GM23338 (cell line): ENCODE results near the gene EMSY. TPM values are rescaled to one million over a fixed set of nuclear protein-coding genes. Genes with fewer than 3 reads are reported as not detected.
A peak's percentile ranks its signal among the peaks of the same experiment; 100 is the strongest.

Experiments used
- ATAC-seq: fragments of 200-7000 bp; cut with Tn5 transposase; 3 replicates; pipeline ENCODE4 v1.9.1; 2020
- DNase-seq: peaks from one replicate; pipeline ENCODE4 v3.0.0-alpha.2; 2015; ENCODE audit warnings: low spot score
- H2AFZ ChIP-seq: fragments of 200-600 bp; sonication (generic); 2 replicates; pipeline ENCODE4 v1.8.0; 2016; ENCODE audit warnings: antibody characterized with exemption, mild to moderate bottlenecking, moderate library complexity
- H3F3A ChIP-seq: fragments of 200-600 bp; sonication (generic); replicated peaks from 2 replicates; pipeline ENCODE4 v1.8.0; 2017; ENCODE audit warnings: antibody characterized with exemption, mixed run types, low read depth
- H3K27ac ChIP-seq: fragments of 200-600 bp; sonication (generic); 2 replicates; pipeline ENCODE4 v1.6.1; 2016; ENCODE audit warnings: low read depth
- H3K27me3 ChIP-seq: fragments of 200-600 bp; sonication (generic); 2 replicates; pipeline ENCODE4 v1.8.0; 2016; ENCODE audit warnings: mild to moderate bottlenecking, mixed run types, moderate library complexity; ENCODE audit not compliant: insufficient read depth
- H3K36me3 ChIP-seq: fragments of 200-600 bp; sonication (generic); 2 replicates; pipeline ENCODE4 v1.8.0; 2016; ENCODE audit warnings: mild to moderate bottlenecking; ENCODE audit not compliant: insufficient read depth
- H3K4me1 ChIP-seq: fragments of 200-600 bp; sonication (generic); 2 replicates; pipeline ENCODE4 v1.8.0; 2016; ENCODE audit warnings: mild to moderate bottlenecking, moderate library complexity; ENCODE audit not compliant: insufficient read depth
- H3K4me2 ChIP-seq: fragments of 200-600 bp; sonication (generic); 2 replicates; pipeline ENCODE4 v1.7.1; 2017; ENCODE audit warnings: mixed run types
- H3K4me3 ChIP-seq: fragments of 200-600 bp; sonication (generic); 2 replicates; pipeline ENCODE4 v1.6.1; 2016; ENCODE audit warnings: mixed run types
- H3K79me2 ChIP-seq: fragments of 200-600 bp; sonication (generic); replicated peaks from 2 replicates; pipeline ENCODE4 v1.8.0; 2017; ENCODE audit warnings: mild to moderate bottlenecking; ENCODE audit not compliant: insufficient read depth
- H3K9me2 ChIP-seq: fragments of 200-600 bp; sonication (generic); 2 replicates; pipeline ENCODE4 v1.8.0; 2017; ENCODE audit not compliant: insufficient read depth
- H4K20me1 ChIP-seq: fragments of 200-600 bp; sonication (generic); replicated peaks from 2 replicates; pipeline ENCODE4 v1.8.0; 2017; ENCODE audit warnings: mild to moderate bottlenecking; ENCODE audit not compliant: insufficient read depth
- H3K27ac Mint-ChIP-seq: 2 replicates; pipeline ENCODE4 v1.8.0; 2020; ENCODE audit warnings: inconsistent platforms, mild to moderate bottlenecking, moderate library complexity, mixed read lengths
- H3K27me3 Mint-ChIP-seq: 3 replicates; pipeline ENCODE4 v1.8.0; 2022; ENCODE audit warnings: low read depth, mild to moderate bottlenecking, moderate library complexity, mixed read lengths, inconsistent platforms; ENCODE audit not compliant: insufficient read depth, poor library complexity
- H3K36me3 Mint-ChIP-seq: 3 replicates; pipeline ENCODE4 v1.8.0; 2021; ENCODE audit warnings: low read depth, mild to moderate bottlenecking, inconsistent platforms, moderate library complexity, mixed read lengths
- H3K4me1 Mint-ChIP-seq: 3 replicates; pipeline ENCODE4 v1.8.0; 2020; ENCODE audit warnings: mild to moderate bottlenecking, inconsistent platforms, mixed read lengths
- H3K4me3 Mint-ChIP-seq: 3 replicates; pipeline ENCODE4 v1.8.0; 2021; ENCODE audit warnings: moderate library complexity, mild to moderate bottlenecking, inconsistent platforms, mixed read lengths
- H3K9me3 Mint-ChIP-seq: 3 replicates; pipeline ENCODE4 v1.8.0; 2020; ENCODE audit warnings: moderate library complexity, mild to moderate bottlenecking, inconsistent platforms, mixed read lengths
- CREB1 ChIP-seq: fragments of 250-450 bp; sonication (Bioruptor Pico); IDR thresholded peaks from 2 replicates; pipeline ENCODE4 v1.5.0; 2020; ENCODE audit warnings: low read depth, mild to moderate bottlenecking, moderate library complexity
- CTCF ChIP-seq, 2 experiments: fragments of 200-600 bp in 1 of 2; sonication (generic) in 1 of 2; conservative IDR thresholded peaks; 2 replicates each; pipeline versions ENCODE4 v1.5.1 to v1.6.1; 2016 to 2017; ENCODE audit warnings: antibody characterized with exemption in 2 of 2, low read depth in 2 of 2, mild to moderate bottlenecking in 2 of 2, moderate library complexity in 1 of 2
- EZH2 ChIP-seq: fragments of 200-600 bp; sonication (generic); IDR thresholded peaks from one replicate; pipeline ENCODE4 v1.8.0; 2017; ENCODE audit warnings: antibody characterized with exemption, mild to moderate bottlenecking, low read depth; ENCODE audit not compliant: unreplicated experiment
- EZH2phosphoT487 ChIP-seq: fragments of 200-600 bp; sonication (generic); IDR thresholded peaks from one replicate; pipeline ENCODE4 v1.8.1; 2018; ENCODE audit warnings: antibody characterized with exemption; ENCODE audit not compliant: unreplicated experiment
- JUNB ChIP-seq: IDR thresholded peaks from one replicate; pipeline ENCODE4 v1.6.1; 2016; ENCODE audit warnings: antibody characterized with exemption; ENCODE audit not compliant: unreplicated experiment
- POLR2AphosphoS5 ChIP-seq: IDR thresholded peaks from 2 replicates; pipeline ENCODE4 v1.6.1; 2016; ENCODE audit warnings: antibody characterized with exemption, low read depth
- REST ChIP-seq: IDR thresholded peaks from one replicate; pipeline ENCODE4 v1.6.1; 2018; ENCODE audit warnings: antibody characterized with exemption; ENCODE audit not compliant: unreplicated experiment
- STAT1 ChIP-seq: IDR thresholded peaks from one replicate; pipeline ENCODE4 v1.6.1; 2016; ENCODE audit warnings: antibody characterized with exemption; ENCODE audit not compliant: unreplicated experiment
- ZNF114 ChIP-seq: fragments of 250-450 bp; sonication (Bioruptor Pico); IDR thresholded peaks from 2 replicates; pipeline ENCODE4 v1.5.0; 2020; ENCODE audit warnings: mild to moderate bottlenecking, moderate library complexity
- ZNF462 ChIP-seq: fragments of 250-450 bp; sonication (Bioruptor Pico); IDR thresholded peaks from 2 replicates; pipeline ENCODE4 v1.5.0; 2020; ENCODE audit warnings: mild to moderate bottlenecking, moderate library complexity
- polyA plus RNA-seq: library from polyadenylated mRNA; unstranded; fragments of >200 nt; fragmentation: Nextera tagmentation; extraction: Ambion mirVana; gene quantifications from 2 replicates; pipeline ENCODE4 v1.2.1, GENCODE V29; 2016
- total RNA-seq: library from RNA; depleted of rRNA; stranded (reverse); fragments of >200 nt; shearing (Covaris generic); gene quantifications from 2 replicates; pipeline ENCODE4 v1.2.3, GENCODE V29; 2014

The EMSY gene
- total and polyA plus RNA-seq, 2 experiments from 2014 or later = 25.0 to 46.9 TPM

GRCh38 chr11:76501526-76502202 is 56.8 kb downstream of the EMSY start:
- Histone ChIP-seq H3K36me3 (no peaks in the 10 kb centered on the region), H3K4me2 (no peak overlapping the region), H3K79me2 (peaks cover 12% of the 10 kb centered on the region; the same call in 1 of the 2 replicates), H3K9me2 (no peaks in the 10 kb centered on the region), H3K27me3 (no peaks in the 10 kb centered on the region), H3F3A (no peaks in the 10 kb centered on the region), H3K4me3 (no peak overlapping the region), H3K4me1 (no peaks in the 10 kb centered on the region), H4K20me1 (0 out of 2 replicates have a peak, but pooled peaks cover 6% of the 10 kb centered on the region), H3K27ac (no peak overlapping the region), H2AFZ (no peak overlapping the region)
- Mint-ChIP-seq H3K4me1 (no peaks in the 10 kb centered on the region), H3K36me3 (peaks cover 54% of the 10 kb centered on the region), H3K27ac (no peak overlapping the region), H3K27me3 (no peaks in the 10 kb centered on the region), H3K4me3 (no peak overlapping the region), H3K9me3 (peaks cover 10% of the 10 kb centered on the region; the same call in 2 of the 3 replicates)
- no peak for DNase-seq
- no peak for TF ChIP-seq POLR2AphosphoS5
- no peak for ATAC-seq

GRCh38 chr11:76506833-76507232 is 62.0 kb downstream of the EMSY start:
- Histone ChIP-seq H3K4me2 (no peak overlapping the region), H3K4me1 (peaks cover 5% of the 10 kb centered on the region), H4K20me1 (no peaks in the 10 kb centered on the region), H3K4me3 (no peak overlapping the region), H3K36me3 (no peaks in the 10 kb centered on the region), H3K79me2 (no peaks in the 10 kb centered on the region), H3F3A (no peaks in the 10 kb centered on the region), H2AFZ (no peak overlapping the region), H3K27ac (peak overlapping the region; percentile 15; the same call in 1 of the 2 replicates), H3K9me2 (no peaks in the 10 kb centered on the region), H3K27me3 (no peaks in the 10 kb centered on the region)
- Mint-ChIP-seq H3K27me3 (no peaks in the 10 kb centered on the region), H3K4me3 (no peak overlapping the region), H3K4me1 (peaks cover 17% of the 10 kb centered on the region), H3K36me3 (peaks cover 35% of the 10 kb centered on the region; the same call in 2 of the 3 replicates), H3K9me3 (no peaks in the 10 kb centered on the region; the same call in 2 of the 3 replicates), H3K27ac (peak overlapping the region; percentile 56; the same call in 1 of the 2 replicates)
- no peak for ATAC-seq
- DNase-seq = no peak
- TF ChIP-seq REST (no peak), CTCF (conservative IDR thresholded peaks at IDR 0.05; ENCODE audit: low read depth in 2 of 2) (no peak), STAT1 (no peak), JUNB (no peak), EZH2 (no peak), CREB1 (CRISPR knock-in tag) (no peak), ZNF114 (CRISPR knock-in tag) (no peak), ZNF462 (CRISPR knock-in tag) (no peak), EZH2phosphoT487 (no peak)
